H9 (cell line): ENCODE measurements around the gene CREB5. TPM values are rescaled to one million over a fixed set of nuclear protein-coding genes. Genes with fewer than 3 reads are reported as not detected.

Source experiments
- DNase-seq: peaks from one replicate; pipeline ENCODE4 v3.0.0-alpha.2; 2017
- H2AFZ ChIP-seq: one replicate; pipeline ENCODE4 v1.6.1; 2013; ENCODE audit warnings: mild to moderate bottlenecking, low read length, control low read depth, moderate library complexity
- H2AK5ac ChIP-seq: 2 replicates; pipeline ENCODE4 v1.6.1; 2013; ENCODE audit warnings: low read length, control low read depth, mixed read lengths; ENCODE audit not compliant: insufficient read length
- H2BK120ac ChIP-seq: one replicate; pipeline ENCODE4 v1.6.1; 2013; ENCODE audit warnings: low read depth, mild to moderate bottlenecking, low read length, control low read depth, inconsistent platforms; ENCODE audit not compliant: poor library complexity, severe bottlenecking
- H2BK12ac ChIP-seq: 2 replicates; pipeline ENCODE4 v1.6.1; 2013; ENCODE audit warnings: low read length, control low read depth, mixed read lengths, low read depth; ENCODE audit not compliant: insufficient read length
- H2BK15ac ChIP-seq: 2 replicates; pipeline ENCODE4 v1.6.1; 2013; ENCODE audit warnings: low read depth, low read length, control low read depth
- H2BK20ac ChIP-seq: one replicate; pipeline ENCODE4 v1.6.1; 2013; ENCODE audit warnings: low read depth, mild to moderate bottlenecking, low read length, control low read depth, inconsistent platforms; ENCODE audit not compliant: poor library complexity, severe bottlenecking
- H2BK5ac ChIP-seq: 2 replicates; pipeline ENCODE4 v1.6.1; 2013; ENCODE audit warnings: low read length, control low read depth, mixed read lengths; ENCODE audit not compliant: insufficient read length
- H3K14ac ChIP-seq: 2 replicates; pipeline ENCODE4 v1.6.1; 2013; ENCODE audit warnings: low read length, control low read depth; ENCODE audit not compliant: insufficient read depth
- H3K18ac ChIP-seq: 2 replicates; pipeline ENCODE4 v1.6.1; 2013; ENCODE audit warnings: low read depth, mild to moderate bottlenecking, mixed read lengths, low read length, control low read depth; ENCODE audit not compliant: insufficient read length
- H3K23ac ChIP-seq: 2 replicates; pipeline ENCODE4 v1.6.1; 2013; ENCODE audit warnings: low read length, control low read depth, mixed read lengths, low read depth; ENCODE audit not compliant: insufficient read length
- H3K23me2 ChIP-seq: 2 replicates; pipeline ENCODE4 v1.6.1; 2013; ENCODE audit warnings: low read depth, mild to moderate bottlenecking, mixed read lengths, low read length, control low read depth; ENCODE audit not compliant: insufficient read length, poor library complexity, severe bottlenecking
- H3K27ac ChIP-seq: 2 replicates; pipeline ENCODE4 v1.5.1; 2013; ENCODE audit warnings: low read length, control low read depth, mixed read lengths, low read depth; ENCODE audit not compliant: insufficient read length
- H3K27me3 ChIP-seq: 2 replicates; pipeline ENCODE4 v1.6.1; 2013; ENCODE audit warnings: low read length, control low read depth, inconsistent platforms; ENCODE audit not compliant: insufficient read depth
- H3K4ac ChIP-seq: 2 replicates; pipeline ENCODE4 v1.6.1; 2013; ENCODE audit warnings: low read depth, mild to moderate bottlenecking, control low read depth, inconsistent platforms, low read length, moderate library complexity
- H3K4me1 ChIP-seq: 2 replicates; pipeline ENCODE4 v1.6.1; 2013; ENCODE audit warnings: low read length, control low read depth, inconsistent platforms; ENCODE audit not compliant: insufficient read depth
- H3K4me2 ChIP-seq: 2 replicates; pipeline ENCODE4 v1.6.1; 2013; ENCODE audit warnings: low read length, control low read depth, mixed read lengths; ENCODE audit not compliant: insufficient read length, insufficient read depth
- H3K56ac ChIP-seq: 2 replicates; pipeline ENCODE4 v1.6.1; 2013; ENCODE audit warnings: low read depth, mild to moderate bottlenecking, mixed read lengths, low read length, control low read depth; ENCODE audit not compliant: insufficient read length
- H3K79me1 ChIP-seq: 2 replicates; pipeline ENCODE4 v1.6.1; 2013; ENCODE audit warnings: low read depth, mild to moderate bottlenecking, moderate library complexity, low read length, control low read depth, inconsistent platforms; ENCODE audit not compliant: insufficient read depth, poor library complexity, severe bottlenecking
- H3K79me2 ChIP-seq: 2 replicates; pipeline ENCODE4 v1.6.1; 2013; ENCODE audit warnings: low read length, control low read depth, inconsistent platforms; ENCODE audit not compliant: insufficient read depth
- H3K9ac ChIP-seq: 2 replicates; pipeline ENCODE4 v1.6.1; 2013; ENCODE audit warnings: low read length, control low read depth, mixed read lengths; ENCODE audit not compliant: insufficient read length; ENCODE audit errors: extremely low read depth
- H3K9me3 ChIP-seq: one replicate; pipeline ENCODE4 v1.6.1; 2013; ENCODE audit warnings: low read depth, low read length, inconsistent platforms; ENCODE audit not compliant: control insufficient read depth
- H3T11ph ChIP-seq: one replicate; pipeline ENCODE4 v1.6.1; 2013; ENCODE audit warnings: mild to moderate bottlenecking, low read length, control low read depth, inconsistent platforms
- H4K20me1 ChIP-seq: one replicate; pipeline ENCODE4 v1.6.1; 2013; ENCODE audit not compliant: control insufficient read depth, insufficient read length, insufficient read depth
- H4K5ac ChIP-seq: 2 replicates; pipeline ENCODE4 v1.6.1; 2013; ENCODE audit warnings: low read depth, mild to moderate bottlenecking, mixed read lengths, low read length, control low read depth; ENCODE audit not compliant: insufficient read length
- H4K8ac ChIP-seq: replicated peaks from 2 replicates; pipeline ENCODE4 v1.6.1; 2013; ENCODE audit warnings: low read length, control low read depth, mixed read lengths, low read depth; ENCODE audit not compliant: insufficient read length
- H4K91ac ChIP-seq: 2 replicates; pipeline ENCODE4 v1.6.1; 2013; ENCODE audit warnings: low read depth, mild to moderate bottlenecking, moderate library complexity, mixed read lengths, low read length, control low read depth; ENCODE audit not compliant: insufficient read length
- H3K27ac Mint-ChIP-seq, 3 experiments: 2 replicates in 2 of 3; 3 replicates in 1 of 3; pipeline ENCODE4 v1.8.0; 2020 to 2021; ENCODE audit warnings: mixed read lengths in 3 of 3, mild to moderate bottlenecking in 1 of 3, moderate library complexity in 1 of 3
- H3K27me3 Mint-ChIP-seq: 2 replicates; pipeline ENCODE4 v1.8.0; 2021; ENCODE audit warnings: low read depth, mild to moderate bottlenecking, moderate library complexity, mixed read lengths
- H3K36me3 Mint-ChIP-seq, 3 experiments: 2 replicates in 2 of 3; 3 replicates in 1 of 3; pipeline ENCODE4 v1.8.0; 2020 to 2021; ENCODE audit warnings: low read depth in 3 of 3, mixed read lengths in 3 of 3; ENCODE audit not compliant: insufficient read depth in 1 of 3
- H3K4me1 Mint-ChIP-seq, 2 experiments: 2 replicates each; pipeline ENCODE4 v1.8.0; 2020; ENCODE audit warnings: mixed read lengths in 2 of 2
- H3K4me3 Mint-ChIP-seq, 2 experiments: 2 replicates in 1 of 2; 3 replicates in 1 of 2; pipeline ENCODE4 v1.8.0; 2020 to 2021; ENCODE audit warnings: mild to moderate bottlenecking in 2 of 2, mixed read lengths in 2 of 2, moderate library complexity in 1 of 2
- H3K9me3 Mint-ChIP-seq, 2 experiments: 2 replicates in 1 of 2; 3 replicates in 1 of 2; pipeline ENCODE4 v1.8.0; 2020; ENCODE audit warnings: mild to moderate bottlenecking in 2 of 2, mixed read lengths in 2 of 2, moderate library complexity in 1 of 2
- WGBS: extraction: QIAGEN DNeasy Blood & Tissue Kit; methylation state at CpG from one replicate; pipeline ENCODE4 v1.1.7; 2013; ENCODE audit warnings: missing lambda C conversion rate, low lambda C conversion rate, mixed read lengths; ENCODE audit not compliant: insufficient read length; ENCODE audit errors: extremely low coverage; 5-methylcytosine and 5-hydroxymethylcytosine counted together
- total RNA-seq: library from RNA; stranded (reverse); gene quantifications from 2 replicates; pipeline ENCODE4 v1.2.1, GENCODE V29; 2021
- TF ChIP-seq, protein P1 (sequence below): fragments of 200-600 bp; sonication (generic); conservative IDR thresholded peaks from 3 replicates; pipeline ENCODE4 v1.8.0; 2021; ENCODE audit warnings: antibody characterized with exemption, mild to moderate bottlenecking

Gene CREB5
- total RNA-seq, 1 experiment from 2014 or later: 4.0 TPM

DNA sequence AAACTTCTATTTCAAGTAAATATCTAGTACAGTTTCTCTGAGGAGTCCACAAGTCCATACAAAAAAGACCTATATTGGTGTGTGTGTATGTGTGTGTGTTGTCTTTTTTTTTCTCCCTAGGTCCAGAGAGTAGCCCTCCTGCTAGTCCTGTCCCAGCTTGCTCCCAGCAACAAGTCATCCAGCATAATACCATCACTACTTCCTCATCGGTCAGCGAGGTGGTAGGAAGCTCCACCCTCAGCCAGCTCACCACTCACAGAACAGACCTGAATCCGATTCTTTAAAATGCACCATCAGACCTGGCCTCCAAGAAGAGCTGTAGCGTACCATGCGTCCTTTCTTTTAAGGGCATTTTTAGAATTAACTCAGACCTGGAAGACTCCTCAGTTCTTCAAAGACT, 406.7 kb downstream of the CREB5 start:
- no peak overlapping the region for H3K23ac ChIP-seq
- H2BK12ac ChIP-seq: no peak overlapping the region
- no peak overlapping the region for H4K91ac ChIP-seq
- H3T11ph ChIP-seq: no peak overlapping the region
- H3K14ac ChIP-seq: no peak overlapping the region
- peaks cover 20 to 32% of the 10 kb centered on the region in 2 experiments for H3K4me1 Mint-ChIP-seq
- 0 out of 7 replicates have a peak overlapping the region, but pooled peaks of 1 of the 3 experiments have one; percentile 26 for H3K27ac Mint-ChIP-seq
- DNase-seq: no peak
- no peak overlapping the region for H3K4me3 Mint-ChIP-seq
- no peak overlapping the region for H3K56ac ChIP-seq
- H3K9me3 Mint-ChIP-seq: no peaks in the 10 kb centered on the region
- H2BK20ac ChIP-seq: no peak overlapping the region
- H3K27me3 Mint-ChIP-seq: no peaks in the 10 kb centered on the region
- no peak overlapping the region for H3K18ac ChIP-seq
- TF ChIP-seq, protein P1, sequence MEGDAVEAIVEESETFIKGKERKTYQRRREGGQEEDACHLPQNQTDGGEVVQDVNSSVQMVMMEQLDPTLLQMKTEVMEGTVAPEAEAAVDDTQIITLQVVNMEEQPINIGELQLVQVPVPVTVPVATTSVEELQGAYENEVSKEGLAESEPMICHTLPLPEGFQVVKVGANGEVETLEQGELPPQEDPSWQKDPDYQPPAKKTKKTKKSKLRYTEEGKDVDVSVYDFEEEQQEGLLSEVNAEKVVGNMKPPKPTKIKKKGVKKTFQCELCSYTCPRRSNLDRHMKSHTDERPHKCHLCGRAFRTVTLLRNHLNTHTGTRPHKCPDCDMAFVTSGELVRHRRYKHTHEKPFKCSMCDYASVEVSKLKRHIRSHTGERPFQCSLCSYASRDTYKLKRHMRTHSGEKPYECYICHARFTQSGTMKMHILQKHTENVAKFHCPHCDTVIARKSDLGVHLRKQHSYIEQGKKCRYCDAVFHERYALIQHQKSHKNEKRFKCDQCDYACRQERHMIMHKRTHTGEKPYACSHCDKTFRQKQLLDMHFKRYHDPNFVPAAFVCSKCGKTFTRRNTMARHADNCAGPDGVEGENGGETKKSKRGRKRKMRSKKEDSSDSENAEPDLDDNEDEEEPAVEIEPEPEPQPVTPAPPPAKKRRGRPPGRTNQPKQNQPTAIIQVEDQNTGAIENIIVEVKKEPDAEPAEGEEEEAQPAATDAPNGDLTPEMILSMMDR: no peak
- H3K79me1 ChIP-seq: no peaks in the 10 kb centered on the region
- no CpG with 5 or more reads among the region's 5 CpGs for WGBS
- no peak overlapping the region for H3K4ac ChIP-seq
- no peaks in the 10 kb centered on the region for H4K20me1 ChIP-seq
- no peak overlapping the region for H2AK5ac ChIP-seq
- no peaks in the 10 kb centered on the region for H3K23me2 ChIP-seq
- no peak overlapping the region for H4K5ac ChIP-seq
- no peaks in the 10 kb centered on the region for H3K36me3 Mint-ChIP-seq
- H2BK15ac ChIP-seq: no peak overlapping the region
- H4K8ac ChIP-seq: no peak overlapping the region
- H3K9me3 ChIP-seq: no peaks in the 10 kb centered on the region
- no peaks in the 10 kb centered on the region for H3K4me1 ChIP-seq
- H3K79me2 ChIP-seq: no peaks in the 10 kb centered on the region
- H3K9ac ChIP-seq: no peak overlapping the region
- no peak overlapping the region for H2AFZ ChIP-seq
- no peak overlapping the region for H3K4me2 ChIP-seq
- no peaks in the 10 kb centered on the region for H3K27me3 ChIP-seq
- H3K27ac ChIP-seq: no peak overlapping the region
- H2BK5ac ChIP-seq: no peak overlapping the region
- no peak overlapping the region for H2BK120ac ChIP-seq
